GM19452 (cell line): ENCODE measurements around the gene MSL2.
A peak's percentile ranks its signal among the peaks of the same experiment; 100 is the strongest.
"Not testable (repeated sequence)": the region's sequence is repeated elsewhere in the genome, so short reads cannot be mapped to it uniquely, and the experiment has no call there.

Source experiments
- ATAC-seq: cut with Tn5 transposase; IDR thresholded peaks from one replicate; pipeline ENCODE4 v1.9.1; 2021; ENCODE audit not compliant: unreplicated experiment

MSL2 gene, protein sequence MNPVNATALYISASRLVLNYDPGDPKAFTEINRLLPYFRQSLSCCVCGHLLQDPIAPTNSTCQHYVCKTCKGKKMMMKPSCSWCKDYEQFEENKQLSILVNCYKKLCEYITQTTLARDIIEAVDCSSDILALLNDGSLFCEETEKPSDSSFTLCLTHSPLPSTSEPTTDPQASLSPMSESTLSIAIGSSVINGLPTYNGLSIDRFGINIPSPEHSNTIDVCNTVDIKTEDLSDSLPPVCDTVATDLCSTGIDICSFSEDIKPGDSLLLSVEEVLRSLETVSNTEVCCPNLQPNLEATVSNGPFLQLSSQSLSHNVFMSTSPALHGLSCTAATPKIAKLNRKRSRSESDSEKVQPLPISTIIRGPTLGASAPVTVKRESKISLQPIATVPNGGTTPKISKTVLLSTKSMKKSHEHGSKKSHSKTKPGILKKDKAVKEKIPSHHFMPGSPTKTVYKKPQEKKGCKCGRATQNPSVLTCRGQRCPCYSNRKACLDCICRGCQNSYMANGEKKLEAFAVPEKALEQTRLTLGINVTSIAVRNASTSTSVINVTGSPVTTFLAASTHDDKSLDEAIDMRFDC

DNA sequence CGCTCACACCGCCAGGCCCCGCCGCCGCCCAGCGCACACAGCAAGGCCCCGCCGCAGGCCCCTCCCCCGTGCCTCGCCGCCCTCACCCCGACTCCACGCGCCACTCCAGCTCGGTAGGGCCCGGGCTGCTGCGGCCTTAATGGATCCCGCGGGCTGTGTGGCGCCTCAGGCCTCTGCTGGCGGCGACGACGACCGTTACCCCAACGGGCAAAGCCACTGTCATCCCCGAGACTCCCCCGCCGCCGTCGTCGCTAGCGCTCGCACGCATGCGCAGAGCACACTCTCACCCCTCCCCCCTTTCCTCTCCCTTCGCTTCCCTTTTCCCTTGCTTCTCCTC, at the start of gene MSL2:
Gene MSL2 (minus strand): TSS at position 272 of the 337 bp plus-strand sequence. CDS start 1,222 bp downstream, outside the sequence.
- no peak for ATAC-seq

DNA sequence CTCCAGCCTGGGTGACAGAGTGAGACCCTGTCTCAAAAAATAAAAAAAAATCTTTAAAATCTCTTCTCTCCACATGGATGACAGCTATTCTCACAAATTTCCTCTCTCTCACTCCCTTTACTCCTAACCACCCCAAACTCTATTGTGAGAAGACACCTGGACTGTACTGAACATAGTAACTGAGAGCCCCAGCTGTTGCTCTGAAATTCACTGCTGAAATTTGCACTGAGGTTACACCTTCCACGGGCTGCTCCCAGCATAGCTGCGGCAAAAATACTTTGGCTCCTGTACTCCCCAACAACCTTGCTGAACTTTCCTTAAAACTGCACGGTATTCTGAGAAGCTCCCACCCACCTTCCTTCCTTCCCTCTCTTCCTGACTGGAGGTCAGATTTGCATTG, 49.6 kb upstream of the MSL2 start:
- no peak for ATAC-seq

DNA sequence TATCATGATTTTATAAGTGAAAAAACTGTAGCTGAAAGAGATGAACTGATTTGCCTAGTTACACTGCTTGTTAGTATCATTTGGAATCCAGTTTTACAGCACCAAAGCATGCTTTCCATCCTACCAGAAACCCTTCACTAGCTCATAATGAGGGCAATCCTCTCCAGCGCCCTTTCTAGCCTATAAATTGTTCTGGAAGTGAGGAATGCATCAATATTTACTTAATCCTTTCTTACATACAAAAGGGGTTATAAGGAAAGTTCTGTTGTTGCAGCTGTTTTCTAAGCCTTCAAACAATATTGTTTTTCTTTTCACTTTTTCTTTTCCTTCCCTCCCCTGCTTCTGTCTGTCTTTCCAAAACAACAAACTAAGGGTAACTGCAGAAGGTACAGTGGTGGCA, 43.0 kb upstream of the MSL2 start:
- ATAC-seq: no peak

DNA sequence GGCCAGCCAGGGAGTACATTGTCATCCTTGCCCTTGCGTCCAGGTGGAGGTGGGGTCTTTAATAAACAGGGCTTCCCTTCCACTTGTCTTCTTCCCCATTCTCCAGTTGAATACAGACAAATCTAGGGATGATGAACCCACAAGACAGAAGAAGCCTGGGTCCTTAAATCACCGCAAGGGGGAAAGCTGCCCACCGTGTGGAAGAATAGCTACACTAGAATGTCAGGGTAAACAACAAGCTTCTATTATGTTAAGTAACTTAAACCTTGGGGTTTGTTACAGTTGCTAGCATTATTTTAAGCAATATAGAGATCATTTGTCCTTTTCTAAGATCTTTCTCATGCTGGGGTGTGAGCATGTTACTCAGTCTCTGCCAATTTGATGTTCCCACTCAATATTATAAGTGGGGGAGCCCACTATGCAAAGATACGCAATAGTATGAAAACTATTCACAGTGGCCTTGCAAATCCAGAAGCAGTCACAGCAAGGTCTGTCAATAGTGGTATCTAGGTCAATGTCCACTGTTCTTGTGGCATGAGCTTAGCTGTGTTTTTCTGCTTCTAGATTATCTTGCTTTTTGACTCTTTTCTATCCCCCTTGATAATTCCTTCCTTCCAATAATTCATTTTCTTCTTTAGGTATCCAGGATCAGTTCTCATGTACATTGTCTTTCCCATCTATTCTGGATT, 42.0 kb upstream of the MSL2 start:
- ATAC-seq: no peak

DNA sequence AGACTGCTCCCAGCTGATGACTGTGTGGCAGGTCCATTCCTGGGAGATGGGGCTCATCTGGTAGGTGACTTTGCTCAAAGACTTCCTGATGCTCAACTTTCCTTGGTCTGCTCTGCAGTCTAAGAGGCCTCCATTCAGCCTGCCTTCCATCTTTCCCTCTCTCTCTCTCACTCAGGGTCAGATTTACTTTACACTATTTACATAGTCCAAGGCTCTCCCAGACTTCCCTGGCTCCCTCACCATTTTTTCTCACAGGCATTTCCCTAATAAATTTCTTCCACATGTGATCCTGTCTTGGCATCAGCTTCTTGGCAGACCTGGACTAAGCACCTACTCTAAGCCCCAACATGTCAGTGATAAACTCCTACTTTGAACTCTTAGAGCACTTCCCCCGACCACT, 41.0 kb upstream of the MSL2 start:
- ATAC-seq: no peak

DNA sequence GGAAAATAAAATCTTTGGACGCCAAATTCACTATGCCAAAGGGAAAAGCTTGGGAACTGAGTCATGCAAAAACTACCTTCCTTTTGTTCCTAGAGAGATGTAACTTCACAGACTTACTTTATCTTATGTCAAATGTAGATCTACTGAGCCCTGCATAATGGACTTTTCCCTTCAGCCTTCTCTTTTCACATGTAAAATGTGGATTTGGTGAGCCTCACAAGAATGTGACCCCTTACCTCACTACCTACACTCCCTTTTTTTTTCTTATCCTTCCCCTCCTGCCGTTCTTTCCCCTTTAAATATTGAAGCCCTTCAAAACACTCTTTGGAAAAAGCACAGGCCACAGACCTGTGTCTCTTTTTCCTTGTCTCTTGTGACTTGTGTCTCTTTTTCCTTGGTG, 40.0 kb upstream of the MSL2 start:
- no peak for ATAC-seq

DNA sequence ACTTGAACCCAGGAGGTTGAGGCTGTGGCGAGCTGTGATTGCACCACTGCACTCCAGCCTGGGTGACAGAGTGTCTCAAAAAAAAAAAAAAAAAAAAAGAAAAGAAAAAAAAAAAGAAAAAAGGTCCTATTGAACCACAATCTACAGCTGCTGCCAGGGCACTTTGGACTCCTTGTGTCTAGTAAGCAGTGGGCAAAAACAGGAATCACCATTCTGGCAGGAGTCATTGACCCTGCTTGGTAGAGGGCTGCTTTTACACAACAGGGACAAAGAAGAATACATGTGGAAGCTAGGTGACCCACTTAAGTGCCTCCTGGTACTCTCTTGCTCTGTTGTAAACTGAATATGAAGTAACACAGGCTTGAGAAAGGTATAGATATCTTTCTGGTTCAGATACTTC, 39.4 kb upstream of the MSL2 start:
- no peak for ATAC-seq

DNA sequence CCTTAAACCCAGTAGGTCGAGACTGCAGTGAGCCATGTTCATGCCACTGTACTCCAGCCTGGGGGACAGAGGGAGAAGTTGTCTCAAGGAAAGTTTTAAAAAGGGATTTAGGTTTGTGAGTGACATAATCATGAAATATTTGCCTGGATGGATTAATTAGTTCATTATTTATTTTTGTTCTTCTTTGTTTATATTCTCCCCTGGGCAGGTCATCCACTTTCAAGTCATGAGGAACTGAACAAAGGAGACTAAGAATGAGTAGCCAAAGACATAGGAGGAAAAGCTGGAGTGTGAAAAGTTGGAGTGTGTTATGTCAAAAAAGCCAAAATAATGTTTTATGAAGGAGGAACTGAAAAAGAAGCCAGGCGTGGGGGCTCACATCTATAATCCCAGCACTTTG, 36.3 kb upstream of the MSL2 start:
- ATAC-seq: no peak

DNA sequence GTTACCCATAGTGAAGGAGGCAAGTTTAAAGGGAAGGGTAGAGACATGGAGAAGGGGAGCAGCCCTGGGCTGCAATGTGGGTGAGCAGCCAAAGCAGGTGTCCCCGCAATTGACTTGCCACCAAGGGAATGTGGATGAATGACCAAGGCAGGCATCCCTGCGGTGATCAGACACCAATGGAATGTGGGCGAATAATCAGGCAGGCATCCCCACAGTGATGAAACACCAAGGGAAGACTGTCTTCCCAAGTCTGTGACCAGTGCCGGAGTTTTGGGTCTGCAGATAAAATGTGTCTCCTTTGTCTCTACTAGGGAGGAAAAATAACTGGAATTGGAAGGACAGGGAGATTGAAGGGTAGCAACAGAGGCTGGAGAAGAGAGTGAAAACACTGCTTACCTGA, 26.6 kb upstream of the MSL2 start:
- ATAC-seq: not testable (repeated sequence)

DNA sequence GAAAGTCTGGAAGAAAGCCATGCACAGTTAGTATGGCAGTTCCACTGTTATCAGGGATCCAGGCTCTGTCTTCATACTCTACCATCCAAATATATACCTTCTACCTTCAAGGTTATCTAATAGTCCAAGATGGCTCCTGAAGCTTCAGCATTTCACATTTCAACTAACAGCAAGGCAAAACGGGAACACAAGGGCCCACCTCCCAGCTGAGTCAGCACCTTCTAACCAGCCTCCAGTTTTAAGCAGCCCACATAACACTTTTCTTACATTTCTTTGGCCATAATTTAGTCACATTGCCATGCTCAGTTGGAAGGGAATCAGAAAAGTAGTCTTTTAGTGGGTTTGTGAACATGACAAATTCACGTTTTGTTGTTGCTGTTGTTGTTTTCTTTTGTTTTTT, 15.4 kb upstream of the MSL2 start:
- no peak for ATAC-seq

DNA sequence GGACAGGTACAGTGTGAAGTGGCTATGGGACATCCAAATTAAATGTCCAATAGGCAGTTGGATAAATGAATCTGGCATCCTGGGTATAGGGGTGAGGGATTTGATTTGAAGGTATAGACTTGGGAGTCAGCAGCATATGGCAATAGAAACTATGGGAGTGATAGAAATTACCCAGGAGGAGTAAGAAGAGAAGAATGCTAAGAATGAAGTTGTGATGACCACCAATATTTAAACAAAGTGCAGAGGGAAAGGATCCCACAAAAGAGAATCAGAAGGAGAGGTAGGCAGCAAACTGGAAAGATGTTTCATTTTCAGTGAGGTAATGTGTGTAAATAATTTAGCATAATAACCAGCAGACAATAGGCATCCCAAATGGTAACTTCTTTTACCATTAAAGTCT, 13.8 kb upstream of the MSL2 start:
- no peak for ATAC-seq

DNA sequence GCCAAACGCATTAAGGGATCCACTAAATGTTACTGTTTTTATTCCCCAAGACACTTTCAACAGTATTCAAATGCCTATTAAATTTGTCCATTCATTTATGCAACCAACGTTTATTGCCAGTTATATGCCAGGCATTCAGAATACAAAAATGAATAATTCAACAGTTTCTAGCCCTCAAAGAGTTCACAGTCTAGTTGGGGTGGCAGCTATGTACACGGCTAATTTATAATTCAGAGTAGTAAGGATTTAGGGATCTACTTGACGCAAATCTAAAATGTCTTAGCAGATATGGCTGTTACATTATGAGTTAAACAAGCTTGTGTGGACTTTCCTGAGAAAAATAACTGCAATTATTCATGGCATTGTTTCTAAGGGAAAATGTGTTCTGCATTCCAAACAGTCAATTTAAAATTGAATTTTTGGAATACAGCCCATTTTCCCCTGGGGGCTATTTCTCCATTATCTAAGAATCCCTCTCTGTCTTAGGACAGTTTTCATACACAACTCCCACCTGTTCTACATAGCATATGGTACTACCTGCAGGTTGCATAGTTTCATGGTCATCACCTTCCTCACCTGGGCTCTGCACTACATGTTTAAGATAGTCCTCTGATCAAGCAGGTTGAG, 11.5 kb upstream of the MSL2 start:
- no peak for ATAC-seq

DNA sequence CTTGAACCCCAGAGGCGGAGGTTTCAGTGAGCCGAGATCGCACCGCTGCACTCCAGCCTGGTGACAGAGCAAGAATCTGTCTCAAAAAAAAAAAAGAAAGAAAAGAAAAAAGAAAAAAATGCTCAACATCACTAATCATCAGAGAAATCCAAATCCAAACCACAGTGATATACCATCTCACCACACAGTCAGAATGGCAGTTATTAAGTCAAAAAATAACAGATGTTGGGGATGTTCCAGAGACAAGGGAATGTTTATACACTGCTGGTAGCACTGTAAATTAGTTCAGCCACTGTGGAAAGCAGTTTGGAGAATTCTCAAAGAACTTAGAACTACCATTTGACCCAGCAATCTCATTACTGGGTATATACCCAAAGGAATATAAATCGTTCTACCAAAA, 3.1 kb upstream of the MSL2 start:
- ATAC-seq: not testable (repeated sequence)

DNA sequence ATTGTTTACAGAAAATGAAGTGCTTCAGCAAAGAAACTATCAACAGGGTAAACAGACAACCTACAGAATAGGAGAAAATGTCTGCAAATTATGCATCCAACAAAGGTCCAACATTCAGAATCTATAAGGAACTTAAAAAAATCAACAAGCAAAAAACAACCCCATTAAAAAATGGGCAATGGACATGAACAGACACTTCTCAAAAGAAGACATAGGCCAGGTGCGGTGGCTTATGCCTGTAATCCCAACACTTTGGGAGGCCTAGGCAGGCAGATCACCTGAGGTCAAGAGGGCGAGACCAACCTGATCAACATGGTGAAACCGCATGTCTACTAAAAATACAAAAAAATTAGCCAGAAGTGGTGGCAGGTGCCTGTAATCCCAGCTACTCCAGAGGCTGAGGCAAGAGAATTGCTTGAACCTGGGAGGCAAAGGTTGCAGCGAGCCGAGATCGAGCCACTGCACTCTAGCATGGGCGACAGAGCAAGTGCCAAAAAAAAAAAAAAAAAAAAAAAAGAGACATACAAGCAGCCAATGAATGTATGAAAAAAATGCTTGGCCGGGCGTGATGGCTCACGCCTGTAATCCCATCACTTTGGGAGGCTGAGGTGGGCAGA, 2.4 kb upstream of the MSL2 start:
- ATAC-seq: not testable (repeated sequence)

DNA sequence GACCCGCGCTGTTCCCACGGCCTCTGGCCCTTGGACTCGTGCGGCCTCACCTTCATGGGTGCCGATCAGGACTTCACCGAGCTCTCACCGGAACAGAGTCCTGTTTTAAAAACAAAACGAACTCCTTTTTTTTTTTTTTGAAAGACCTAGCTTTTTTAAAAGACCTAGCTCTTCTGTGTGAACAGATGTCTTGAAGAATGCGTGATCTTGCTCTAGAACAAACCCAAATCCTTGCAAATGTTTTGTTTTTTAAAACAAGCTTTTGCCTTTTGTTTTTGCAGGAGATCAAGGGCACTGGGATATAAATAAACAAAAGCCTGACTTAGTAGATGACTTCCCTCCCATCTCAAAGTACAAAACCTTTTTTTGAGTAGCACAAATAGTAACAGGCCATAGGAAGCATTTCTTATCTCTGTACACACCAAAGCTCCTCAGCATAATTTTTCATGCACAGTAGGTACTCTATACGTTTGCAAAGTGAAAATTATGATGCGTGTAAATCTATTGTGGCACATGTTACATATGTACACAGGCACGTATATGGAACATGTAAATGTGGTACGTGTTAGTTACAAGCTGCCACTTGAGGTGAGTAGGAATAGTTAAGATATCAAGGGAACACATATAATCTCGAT, 1.1 kb upstream of the MSL2 start:
- ATAC-seq: no peak

DNA sequence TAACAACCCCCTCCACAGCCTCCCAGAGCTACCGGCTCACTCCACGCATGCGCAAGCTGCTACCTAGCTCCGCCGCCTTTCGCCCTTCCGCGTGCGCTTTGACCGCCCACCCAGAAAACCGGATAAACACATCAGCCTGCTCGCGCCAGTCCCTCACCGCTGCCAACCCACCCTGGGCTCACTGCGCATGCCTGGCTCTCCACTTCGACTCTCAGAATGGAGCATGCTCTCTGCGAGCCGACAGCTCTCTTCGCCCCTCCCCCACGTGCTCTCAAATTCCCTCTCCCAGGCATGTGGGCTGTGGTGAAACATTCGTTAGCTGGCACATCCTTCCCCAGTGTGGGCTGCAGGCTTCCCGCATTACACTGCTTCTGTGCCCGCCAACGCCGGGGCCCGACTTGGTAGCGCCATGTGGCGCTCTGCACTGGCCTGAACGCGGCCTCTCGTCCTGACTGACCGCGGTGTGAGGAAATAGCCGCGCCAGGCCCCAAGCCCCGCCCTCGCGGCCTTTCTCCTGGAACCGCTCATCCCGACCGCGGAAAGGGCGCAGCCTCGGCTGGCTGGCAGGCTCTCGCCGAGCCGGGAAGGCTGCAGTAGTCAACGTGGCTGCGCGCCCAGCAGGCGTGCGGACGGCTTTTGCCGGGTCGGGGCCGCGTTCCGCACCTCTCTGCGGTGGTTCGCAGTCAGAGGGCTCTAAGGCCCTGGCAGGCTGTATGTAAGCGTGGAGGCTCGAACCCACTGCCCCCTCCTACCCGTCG, 445 bp upstream of the MSL2 start:
- peak; percentile 64 for ATAC-seq

DNA sequence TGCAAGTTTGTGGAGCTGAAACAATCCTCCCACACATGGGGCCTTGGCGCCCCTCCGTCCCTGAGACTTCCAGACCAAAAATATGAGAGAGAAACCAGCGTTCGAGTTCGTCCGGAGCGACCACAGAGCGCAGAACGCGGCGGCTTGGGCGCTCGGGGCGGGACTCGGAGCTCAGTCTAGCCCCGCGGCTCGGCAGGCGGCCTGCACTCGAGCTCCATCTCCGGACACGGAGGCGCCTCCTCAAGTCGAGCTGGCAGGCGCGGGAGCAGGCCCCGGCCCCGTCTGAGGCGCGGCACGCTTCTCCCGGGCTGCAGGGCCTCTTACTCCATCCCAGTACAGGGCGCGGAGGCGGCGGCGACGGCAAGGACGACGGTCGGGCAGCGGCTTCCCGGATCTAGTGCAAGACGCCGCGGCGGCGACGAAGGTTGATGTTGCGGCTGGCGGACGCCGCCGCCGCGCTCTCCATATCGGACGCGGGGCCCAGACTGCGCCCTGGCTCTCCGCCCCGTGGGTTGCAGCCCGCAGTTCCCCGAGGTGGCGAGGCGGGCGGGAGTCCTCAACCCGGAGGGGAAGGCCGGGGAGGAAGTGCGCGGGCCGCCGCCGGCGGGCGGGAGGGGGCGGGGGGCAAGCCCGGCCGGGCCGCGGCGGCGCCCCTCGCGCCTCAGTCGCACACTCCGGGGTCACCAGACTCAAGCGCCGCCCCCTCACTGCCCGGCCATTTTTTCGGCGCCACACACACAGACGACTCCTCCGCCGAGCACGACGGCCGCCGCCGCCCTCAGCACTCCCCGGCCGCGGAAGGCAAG, 674 bp downstream of the MSL2 start:
- peak; percentile 35 for ATAC-seq

DNA sequence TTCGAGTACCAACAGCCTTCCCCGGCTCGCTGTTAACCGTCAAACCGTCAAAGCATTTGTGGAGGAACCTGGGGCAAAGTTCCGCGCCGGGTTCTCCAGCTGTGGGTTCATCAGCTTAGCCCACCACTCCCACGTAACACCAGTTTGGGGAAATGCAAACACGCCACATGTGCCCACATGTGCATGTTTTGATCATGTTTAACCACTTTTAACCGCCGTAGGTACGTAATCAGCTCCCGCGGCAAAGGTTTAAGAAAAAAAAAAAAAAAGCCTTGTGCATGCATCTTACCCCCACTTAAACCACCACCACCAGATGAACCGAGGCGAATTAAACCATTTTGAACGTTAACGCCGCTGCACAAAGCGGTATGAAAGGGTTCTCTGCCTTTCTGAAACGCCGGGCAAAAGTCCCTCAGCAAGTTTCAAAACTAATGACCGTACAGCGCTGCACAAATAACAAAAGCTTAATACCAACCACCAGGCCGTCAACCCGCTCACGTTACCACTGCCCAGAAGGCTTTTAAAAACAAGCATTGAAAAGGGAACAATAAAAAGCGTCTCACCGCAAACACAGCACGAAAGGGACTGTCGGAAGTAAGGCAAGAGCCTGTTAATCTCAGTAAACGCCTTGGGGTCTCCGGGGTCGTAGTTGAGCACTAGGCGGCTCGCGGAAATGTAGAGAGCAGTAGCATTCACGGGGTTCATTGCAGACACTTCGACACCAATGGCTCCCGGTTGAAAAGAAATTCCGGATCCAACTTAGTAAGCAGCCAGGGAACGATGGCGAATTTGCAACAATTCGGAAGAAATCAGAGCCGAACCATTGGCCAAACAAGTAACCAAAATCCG, 1.5 kb downstream of the MSL2 start:
- ATAC-seq: no peak
